ENCODE data around the gene ZNF407. TPM values are rescaled to one million over a fixed set of nuclear protein-coding genes. Genes with fewer than 3 reads are reported as not detected.
"Not testable (repeated sequence)": the region's sequence is repeated elsewhere in the genome, so short reads cannot be mapped to it uniquely, and the experiment has no call there.

Gene ZNF407
- total RNA-seq, 1 donor from 2014 or later, result 18.3 TPM

DNA sequence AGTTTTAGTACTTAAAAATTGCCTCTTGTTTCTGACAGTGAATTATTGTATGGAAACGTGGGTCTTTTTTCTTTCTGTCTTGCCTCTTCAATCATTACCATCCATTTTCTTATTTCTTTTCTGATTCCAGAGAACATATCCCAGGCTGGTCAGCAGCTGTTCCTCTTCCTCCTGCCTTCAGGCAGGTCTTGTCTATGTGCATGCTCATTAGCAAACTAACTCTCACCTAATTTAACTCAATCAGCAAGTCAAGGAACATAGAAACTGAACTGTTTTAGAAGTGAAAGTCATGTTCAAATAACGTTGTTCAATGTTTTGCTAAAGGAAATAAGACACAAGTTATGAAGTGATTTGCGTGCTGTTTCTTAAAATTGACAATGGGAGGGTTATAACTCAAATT lies 369.8 kb downstream of the ZNF407 start:
- Mint-ChIP-seq H3K4me1 (ENCODE audit: low read depth) (no peaks in the 10 kb centered on the region), H3K4me3 (ENCODE audit: low read depth) (no peak overlapping the region), H3K27ac (no peak overlapping the region), H3K27me3 (ENCODE audit: low read depth) (no peaks in the 10 kb centered on the region), H3K36me3 (ENCODE audit: low read depth) (no peaks in the 10 kb centered on the region), H3K9me3 (no peaks in the 10 kb centered on the region)
- DNase-seq (ENCODE audit: low spot score), result no peak
- intact Hi-C loops (cut with micrococcal nuclease), result no loop called here

DNA sequence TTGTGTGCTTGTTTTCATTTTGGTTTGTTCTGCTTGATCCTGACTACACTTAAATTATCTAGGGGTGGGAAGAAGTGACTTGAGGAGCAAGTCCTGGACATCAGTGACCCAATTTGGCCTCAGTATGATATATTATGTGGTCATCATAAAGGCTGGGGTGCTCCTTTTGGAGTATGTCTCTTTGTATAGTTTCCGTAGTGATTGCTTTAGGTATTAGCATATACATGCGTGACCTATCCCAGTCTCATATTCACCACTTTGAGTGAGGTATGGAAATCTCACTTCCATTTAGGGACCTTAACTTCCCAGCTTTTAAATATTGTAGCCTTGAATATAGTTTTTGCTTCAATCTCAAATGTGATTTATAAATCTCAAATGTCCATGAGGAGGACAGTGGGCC lies 370.3 kb downstream of the ZNF407 start:
- no peaks in the 10 kb centered on the region for H3K4me1 Mint-ChIP-seq (ENCODE audit: low read depth)
- no peaks in the 10 kb centered on the region for H3K36me3 Mint-ChIP-seq (ENCODE audit: low read depth)
- H3K27ac Mint-ChIP-seq, result no peak overlapping the region
- DNase-seq (ENCODE audit: low spot score), result no peak
- no peak overlapping the region for H3K4me3 Mint-ChIP-seq (ENCODE audit: low read depth)
- intact Hi-C loops (cut with micrococcal nuclease), result no loop called here
- H3K27me3 Mint-ChIP-seq (ENCODE audit: low read depth), result no peaks in the 10 kb centered on the region
- no peaks in the 10 kb centered on the region for H3K9me3 Mint-ChIP-seq

- H3K4me3 Mint-ChIP-seq (ENCODE audit: low read depth); H3K4me1 Mint-ChIP-seq (ENCODE audit: low read depth); H3K36me3 Mint-ChIP-seq (ENCODE audit: low read depth); DNase-seq (ENCODE audit: low spot score); H3K27me3 Mint-ChIP-seq (ENCODE audit: low read depth); H3K9me3 Mint-ChIP-seq; intact Hi-C loops (cut with micrococcal nuclease); H3K27ac Mint-ChIP-seq: not testable (repeated sequence)
These were observed 373.7 kb downstream of the ZNF407 start for GRCh38 chr18:74971358-74971757.

GRCh38 chr18:74971776-74972175 lies 374.1 kb downstream of the ZNF407 start:
- H3K36me3 Mint-ChIP-seq (ENCODE audit: low read depth); intact Hi-C loops (cut with micrococcal nuclease); H3K4me3 Mint-ChIP-seq (ENCODE audit: low read depth); DNase-seq (ENCODE audit: low spot score); H3K27ac Mint-ChIP-seq; H3K9me3 Mint-ChIP-seq; H3K4me1 Mint-ChIP-seq (ENCODE audit: low read depth); H3K27me3 Mint-ChIP-seq (ENCODE audit: low read depth): not testable (repeated sequence)

GRCh38 chr18:74972354-74972753 lies 374.7 kb downstream of the ZNF407 start:
- H3K27me3 Mint-ChIP-seq (ENCODE audit: low read depth), result no peaks in the 10 kb centered on the region
- H3K4me3 Mint-ChIP-seq (ENCODE audit: low read depth), result no peak overlapping the region
- no peaks in the 10 kb centered on the region for H3K9me3 Mint-ChIP-seq
- no peaks in the 10 kb centered on the region for H3K4me1 Mint-ChIP-seq (ENCODE audit: low read depth)
- no peak for DNase-seq (ENCODE audit: low spot score)
- no peak overlapping the region for H3K27ac Mint-ChIP-seq
- H3K36me3 Mint-ChIP-seq (ENCODE audit: low read depth), result no peaks in the 10 kb centered on the region
- intact Hi-C loops (cut with micrococcal nuclease), result no loop called here

DNA sequence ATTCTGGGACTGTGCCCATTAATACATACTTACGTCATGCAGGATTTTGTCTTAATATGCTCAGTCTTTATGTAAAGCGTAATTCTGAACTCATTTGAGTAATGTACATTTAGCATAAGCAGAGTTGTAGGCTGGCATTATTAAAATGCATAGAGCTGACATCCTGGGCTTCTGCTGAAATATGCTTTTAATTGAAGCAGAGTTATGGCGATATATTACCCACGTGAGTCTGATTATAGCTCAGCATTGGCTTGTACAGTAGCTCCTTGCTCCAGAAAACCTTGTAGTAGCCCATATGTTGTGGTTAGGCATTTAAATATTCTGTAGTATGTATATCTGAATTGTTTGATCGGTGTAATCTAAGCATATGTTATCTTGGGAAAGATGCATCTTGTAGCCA lies 377.3 kb downstream of the ZNF407 start:
- Mint-ChIP-seq H3K27me3 (ENCODE audit: low read depth) (no peaks in the 10 kb centered on the region), H3K9me3 (no peaks in the 10 kb centered on the region), H3K4me1 (ENCODE audit: low read depth) (no peaks in the 10 kb centered on the region), H3K27ac (no peak overlapping the region), H3K36me3 (ENCODE audit: low read depth) (no peaks in the 10 kb centered on the region), H3K4me3 (ENCODE audit: low read depth) (no peak overlapping the region)
- DNase-seq (ENCODE audit: low spot score), result no peak
- intact Hi-C loops (cut with micrococcal nuclease), result no loop called here

DNA sequence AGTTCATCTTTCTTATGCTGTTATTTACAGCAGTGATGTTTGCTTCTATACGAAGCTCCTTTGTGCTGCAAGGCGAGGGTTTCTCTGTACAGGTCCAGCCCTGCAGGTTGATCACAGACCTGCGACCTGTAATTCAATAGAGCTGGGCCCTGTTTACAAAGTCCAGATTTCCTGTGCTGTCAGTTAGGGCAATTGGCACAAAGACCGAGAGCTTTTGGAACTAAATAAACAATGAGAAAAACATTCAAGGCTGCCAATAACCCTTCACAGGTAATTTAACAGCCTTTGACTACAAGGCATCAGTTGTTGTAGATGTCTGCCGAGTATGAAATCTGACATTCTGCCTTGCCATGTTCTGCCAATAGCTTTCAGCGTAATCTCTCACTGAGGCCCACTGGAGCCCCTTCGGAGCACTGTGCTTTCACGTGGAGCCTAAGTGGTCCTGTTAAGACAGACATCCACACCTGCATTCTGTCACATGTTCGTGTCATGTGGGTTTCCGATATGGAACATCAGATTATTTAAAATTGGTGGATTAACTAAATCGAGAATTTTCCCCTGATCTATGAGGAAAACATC lies 378.8 kb downstream of the ZNF407 start:
- H3K36me3 Mint-ChIP-seq (ENCODE audit: low read depth), result no peaks in the 10 kb centered on the region
- intact Hi-C loops (cut with micrococcal nuclease), result no loop called here
- no peak for DNase-seq (ENCODE audit: low spot score)
- no peaks in the 10 kb centered on the region for H3K4me1 Mint-ChIP-seq (ENCODE audit: low read depth)
- H3K27ac Mint-ChIP-seq, result no peak overlapping the region
- H3K4me3 Mint-ChIP-seq (ENCODE audit: low read depth), result no peak overlapping the region
- no peaks in the 10 kb centered on the region for H3K27me3 Mint-ChIP-seq (ENCODE audit: low read depth)
- no peaks in the 10 kb centered on the region for H3K9me3 Mint-ChIP-seq

DNA sequence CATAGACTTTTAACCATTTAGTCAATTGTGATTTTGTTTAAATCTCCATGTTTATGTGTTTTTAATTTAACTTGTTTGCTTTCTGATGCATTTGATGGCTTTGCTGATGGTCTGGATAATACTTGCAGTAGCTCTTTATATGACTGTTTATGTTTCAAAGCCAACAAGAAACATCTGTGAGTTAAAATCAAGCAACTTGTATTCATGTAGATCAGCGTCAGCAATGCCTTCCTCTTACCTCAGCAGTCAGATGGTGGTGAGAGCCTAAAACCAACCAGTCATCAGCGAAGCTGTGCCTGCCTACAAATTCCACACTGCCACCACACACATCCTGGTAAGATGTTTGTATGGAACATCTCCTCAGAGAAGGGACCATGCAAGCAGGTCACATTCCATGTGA lies 379.4 kb downstream of the ZNF407 start:
- intact Hi-C loops (cut with micrococcal nuclease), result no loop called here
- Mint-ChIP-seq H3K4me1 (ENCODE audit: low read depth) (no peaks in the 10 kb centered on the region), H3K27me3 (ENCODE audit: low read depth) (no peaks in the 10 kb centered on the region), H3K9me3 (no peaks in the 10 kb centered on the region), H3K27ac (no peak overlapping the region), H3K4me3 (ENCODE audit: low read depth) (no peak overlapping the region), H3K36me3 (ENCODE audit: low read depth) (no peaks in the 10 kb centered on the region)
- DNase-seq (ENCODE audit: low spot score), result no peak

GRCh38 chr18:74980669-74981068 lies 383.0 kb downstream of the ZNF407 start:
- H3K4me3 Mint-ChIP-seq (ENCODE audit: low read depth), result no peak overlapping the region
- H3K27me3 Mint-ChIP-seq (ENCODE audit: low read depth), result no peaks in the 10 kb centered on the region
- intact Hi-C loops (cut with micrococcal nuclease), result no loop called here
- DNase-seq (ENCODE audit: low spot score), result no peak
- no peaks in the 10 kb centered on the region for H3K9me3 Mint-ChIP-seq
- H3K27ac Mint-ChIP-seq, result no peak overlapping the region
- H3K4me1 Mint-ChIP-seq (ENCODE audit: low read depth), result no peaks in the 10 kb centered on the region
- no peaks in the 10 kb centered on the region for H3K36me3 Mint-ChIP-seq (ENCODE audit: low read depth)

- intact Hi-C loops (cut with micrococcal nuclease), result no loop called here
- H3K36me3 Mint-ChIP-seq (ENCODE audit: low read depth), result no peaks in the 10 kb centered on the region
- no peaks in the 10 kb centered on the region for H3K9me3 Mint-ChIP-seq
- no peak for DNase-seq (ENCODE audit: low spot score)
- H3K4me3 Mint-ChIP-seq (ENCODE audit: low read depth), result no peak overlapping the region
- H3K27me3 Mint-ChIP-seq (ENCODE audit: low read depth), result no peaks in the 10 kb centered on the region
- H3K27ac Mint-ChIP-seq, result no peak overlapping the region
- H3K4me1 Mint-ChIP-seq (ENCODE audit: low read depth), result no peaks in the 10 kb centered on the region
These were observed 383.8 kb downstream of the ZNF407 start for GRCh38 chr18:74981476-74981875.

GRCh38 chr18:74982946-74983635 lies 385.4 kb downstream of the ZNF407 start:
- no peaks in the 10 kb centered on the region for H3K27me3 Mint-ChIP-seq (ENCODE audit: low read depth)
- H3K36me3 Mint-ChIP-seq (ENCODE audit: low read depth), result no peaks in the 10 kb centered on the region

GRCh38 chr18:74989134-74989533 lies 391.5 kb downstream of the ZNF407 start:
- H3K27me3 Mint-ChIP-seq (ENCODE audit: low read depth), result no peaks in the 10 kb centered on the region
- intact Hi-C loops (cut with micrococcal nuclease), result no loop called here
- H3K36me3 Mint-ChIP-seq (ENCODE audit: low read depth), result peaks cover 5% of the 10 kb centered on the region
- no peak overlapping the region for H3K27ac Mint-ChIP-seq
- peaks cover 39% of the 10 kb centered on the region for H3K4me1 Mint-ChIP-seq (ENCODE audit: low read depth)
- DNase-seq (ENCODE audit: low spot score), result no peak
- no peaks in the 10 kb centered on the region for H3K9me3 Mint-ChIP-seq
- no peak overlapping the region for H3K4me3 Mint-ChIP-seq (ENCODE audit: low read depth)

More at GRCh38 chr18:74982946-74983635, 385.4 kb downstream of the ZNF407 start:
- Mint-ChIP-seq H3K27ac (no peak overlapping the region), H3K9me3 (no peaks in the 10 kb centered on the region), H3K4me1 (ENCODE audit: low read depth) (no peaks in the 10 kb centered on the region), H3K4me3 (ENCODE audit: low read depth) (no peak overlapping the region)
- no peak for DNase-seq (ENCODE audit: low spot score)
- intact Hi-C loops (cut with micrococcal nuclease), result no loop called here

- H3K36me3 Mint-ChIP-seq (ENCODE audit: low read depth), result peaks cover 5% of the 10 kb centered on the region
- peak overlapping the region; percentile 69 for H3K27ac Mint-ChIP-seq
- peaks cover 53% of the 10 kb centered on the region for H3K4me1 Mint-ChIP-seq (ENCODE audit: low read depth)
- intact Hi-C loops (cut with micrococcal nuclease), result loop anchor here (10.0 kb wide), 1 partner anchor 214 kb away; the partner anchor contains the start of gene PTGR3
- no peaks in the 10 kb centered on the region for H3K27me3 Mint-ChIP-seq (ENCODE audit: low read depth)
- no peaks in the 10 kb centered on the region for H3K9me3 Mint-ChIP-seq
- DNase-seq (ENCODE audit: low spot score), result no peak
- H3K4me3 Mint-ChIP-seq (ENCODE audit: low read depth), result peak overlapping the region; percentile 27
These were observed 393.0 kb downstream of the ZNF407 start for GRCh38 chr18:74990563-74991081.

Measured in activated T-helper 2 cell treated with anti-CD3 and anti-CD28 coated beads, Interferon-gamma antibody, Interleukin-2, Interleukin-4, amounts not matched to agents 10 μg/mL and 5 μg/mL and 100 μg/mL, durations not matched to agents 14 hours and 24 hours and 36 hours (primary cell).